Measurements from ENCODE around the gene AFF3. TPM values are rescaled to one million over a fixed set of nuclear protein-coding genes. Genes with fewer than 3 reads are reported as not detected.

Gene AFF3
- total and polyA plus RNA-seq, 2 experiments from 2014 or later = 7.3 to 7.8 TPM

DNA sequence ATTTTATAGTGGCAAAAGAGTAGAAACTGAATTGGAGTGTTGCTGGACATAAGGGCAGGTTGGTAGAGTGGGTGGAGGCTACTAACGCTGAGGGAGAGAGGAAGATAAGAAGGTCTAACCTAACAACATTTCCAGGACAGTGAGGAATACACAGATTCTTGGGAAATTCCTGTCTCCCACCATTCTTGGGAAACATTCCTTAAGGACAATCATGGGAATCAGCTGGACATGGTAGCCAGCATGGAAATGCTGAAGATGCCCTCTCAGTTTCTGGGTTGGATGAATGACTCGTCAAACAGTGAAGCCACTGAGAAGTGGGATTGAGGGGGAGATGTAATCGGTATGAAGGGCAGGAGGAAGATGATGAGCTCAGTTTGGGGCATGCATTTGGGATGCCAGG lies 265.4 kb downstream of the AFF3 start:
- H4K20me1 ChIP-seq (ENCODE audit: insufficient read depth, poor library complexity, severe bottlenecking) = no peaks in the 10 kb centered on the region
- WGBS (ENCODE audit: low lambda C conversion rate, missing lambda C conversion rate) = 96% methylated on average over 3 of the region's 3 CpGs

DNA sequence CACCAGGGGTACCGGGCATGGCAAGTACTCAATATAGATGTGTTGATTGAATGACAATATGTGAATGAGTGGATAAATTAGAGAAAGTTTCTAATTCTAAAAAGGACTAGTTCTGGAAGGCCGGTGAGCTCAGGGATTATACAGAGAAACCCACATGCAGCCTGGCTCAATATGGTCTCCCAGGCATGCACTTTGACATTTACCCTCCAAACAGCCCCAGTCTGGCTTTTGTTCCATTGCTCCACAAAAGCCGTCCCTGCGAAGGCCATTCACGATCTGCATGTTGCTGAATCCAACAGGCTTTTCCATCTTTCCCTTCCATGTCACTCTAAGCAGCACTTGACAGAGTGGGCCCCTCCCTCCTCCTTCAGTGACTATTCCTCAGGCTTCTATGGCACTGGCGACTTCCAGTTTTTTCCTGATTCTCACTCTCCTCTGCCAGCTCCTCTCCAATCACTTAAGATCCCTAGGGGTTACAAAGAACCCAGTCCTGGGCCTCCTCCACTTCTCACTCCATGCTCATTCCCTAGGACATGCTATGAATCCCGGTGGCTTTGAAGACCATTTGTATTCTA lies 266.7 kb downstream of the AFF3 start:
- H3K9me2 ChIP-seq (replicated peaks; ENCODE audit: insufficient read depth) = no peaks in the 10 kb centered on the region
- H3K36me3 ChIP-seq (replicated peaks; ENCODE audit: insufficient read depth, low read depth) = no peaks in the 10 kb centered on the region
- DNase-seq (ENCODE audit: low spot score) = no peak
- H3K4me2 ChIP-seq = no peak overlapping the region
- no peak overlapping the region for H3K4me3 ChIP-seq
- H3K27ac ChIP-seq = no peak overlapping the region
- no peaks in the 10 kb centered on the region for H3K27me3 ChIP-seq
- no peaks in the 10 kb centered on the region for H3K79me2 ChIP-seq
- no peak overlapping the region for H2AFZ ChIP-seq
- peaks cover under 1% of the 10 kb centered on the region for H3K4me1 ChIP-seq (ENCODE audit: insufficient read depth)
- WGBS (ENCODE audit: low lambda C conversion rate, missing lambda C conversion rate) = 94% methylated on average over 7 of the region's 7 CpGs
- no peaks in the 10 kb centered on the region for H4K20me1 ChIP-seq (ENCODE audit: insufficient read depth, poor library complexity, severe bottlenecking)
- TF ChIP-seq EZH2 (IDR thresholded peaks at IDR 0.05; ENCODE audit: borderline replicate concordance) = no peak
- TF ChIP-seq, protein P1, sequence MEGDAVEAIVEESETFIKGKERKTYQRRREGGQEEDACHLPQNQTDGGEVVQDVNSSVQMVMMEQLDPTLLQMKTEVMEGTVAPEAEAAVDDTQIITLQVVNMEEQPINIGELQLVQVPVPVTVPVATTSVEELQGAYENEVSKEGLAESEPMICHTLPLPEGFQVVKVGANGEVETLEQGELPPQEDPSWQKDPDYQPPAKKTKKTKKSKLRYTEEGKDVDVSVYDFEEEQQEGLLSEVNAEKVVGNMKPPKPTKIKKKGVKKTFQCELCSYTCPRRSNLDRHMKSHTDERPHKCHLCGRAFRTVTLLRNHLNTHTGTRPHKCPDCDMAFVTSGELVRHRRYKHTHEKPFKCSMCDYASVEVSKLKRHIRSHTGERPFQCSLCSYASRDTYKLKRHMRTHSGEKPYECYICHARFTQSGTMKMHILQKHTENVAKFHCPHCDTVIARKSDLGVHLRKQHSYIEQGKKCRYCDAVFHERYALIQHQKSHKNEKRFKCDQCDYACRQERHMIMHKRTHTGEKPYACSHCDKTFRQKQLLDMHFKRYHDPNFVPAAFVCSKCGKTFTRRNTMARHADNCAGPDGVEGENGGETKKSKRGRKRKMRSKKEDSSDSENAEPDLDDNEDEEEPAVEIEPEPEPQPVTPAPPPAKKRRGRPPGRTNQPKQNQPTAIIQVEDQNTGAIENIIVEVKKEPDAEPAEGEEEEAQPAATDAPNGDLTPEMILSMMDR (IDR thresholded peaks at IDR 0.05; ENCODE audit: poor library complexity) = no peak
- TF ChIP-seq EZH2phosphoT487 (IDR thresholded peaks at IDR 0.05; ENCODE audit: low read depth, severe bottlenecking, unreplicated experiment) = no peak
- H3K9me3 ChIP-seq (ENCODE audit: low read depth) = no peaks in the 10 kb centered on the region

More for the DNA sequence above, 265.4 kb downstream of the AFF3 start:
- no peaks in the 10 kb centered on the region for H3K9me2 ChIP-seq (replicated peaks; ENCODE audit: insufficient read depth)
- H2AFZ ChIP-seq = no peak overlapping the region
- no peaks in the 10 kb centered on the region for H3K27me3 ChIP-seq
- TF ChIP-seq, protein P1 (IDR thresholded peaks at IDR 0.05; ENCODE audit: poor library complexity) = no peak
- no peak overlapping the region for H3K4me2 ChIP-seq
- H3K4me3 ChIP-seq = no peak overlapping the region
- no peaks in the 10 kb centered on the region for H3K9me3 ChIP-seq (ENCODE audit: low read depth)
- no peak for DNase-seq (ENCODE audit: low spot score)
- H3K36me3 ChIP-seq (replicated peaks; ENCODE audit: insufficient read depth, low read depth) = no peaks in the 10 kb centered on the region
- no peaks in the 10 kb centered on the region for H3K79me2 ChIP-seq
- peaks cover 12% of the 10 kb centered on the region for H3K4me1 ChIP-seq (ENCODE audit: insufficient read depth)
- no peak overlapping the region for H3K27ac ChIP-seq

DNA sequence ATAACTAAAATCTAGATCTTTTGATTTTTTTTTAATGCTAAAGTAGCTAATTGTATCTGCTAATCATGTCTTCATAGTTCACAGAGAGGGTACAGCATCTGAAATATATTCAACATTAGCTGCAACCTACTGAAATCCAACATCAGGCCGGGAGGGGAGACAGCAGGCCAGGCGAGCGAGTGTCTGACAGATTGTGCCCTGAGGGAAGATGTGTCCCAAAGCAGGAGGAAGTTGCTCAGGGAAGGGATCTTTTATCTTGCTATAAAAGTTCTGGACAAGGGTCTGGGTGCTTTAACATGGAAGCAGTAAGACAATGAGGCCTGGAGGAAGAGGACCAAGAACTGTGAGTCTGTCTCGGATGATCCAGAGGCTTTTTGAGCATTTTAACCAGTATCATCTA lies 274.1 kb downstream of the AFF3 start:
- DNase-seq (ENCODE audit: low spot score) = no peak
- Histone ChIP-seq H3K4me3 (no peak overlapping the region), H3K27me3 (no peaks in the 10 kb centered on the region), H3K4me1 (ENCODE audit: insufficient read depth) (no peaks in the 10 kb centered on the region), H3K9me2 (replicated peaks; ENCODE audit: insufficient read depth) (no peaks in the 10 kb centered on the region), H4K20me1 (ENCODE audit: insufficient read depth, poor library complexity, severe bottlenecking) (no peaks in the 10 kb centered on the region), H3K4me2 (no peak overlapping the region), H2AFZ (no peak overlapping the region), H3K36me3 (replicated peaks; ENCODE audit: insufficient read depth, low read depth) (no peaks in the 10 kb centered on the region), H3K27ac (no peak overlapping the region), H3K9me3 (ENCODE audit: low read depth) (no peaks in the 10 kb centered on the region), H3K79me2 (no peaks in the 10 kb centered on the region)
- 74% methylated on average over 4 of the region's 4 CpGs for WGBS (ENCODE audit: low lambda C conversion rate, missing lambda C conversion rate)
- TF ChIP-seq, protein P1 (IDR thresholded peaks at IDR 0.05; ENCODE audit: poor library complexity) = no peak
- no peak for TF ChIP-seq EZH2phosphoT487 (IDR thresholded peaks at IDR 0.05; ENCODE audit: low read depth, severe bottlenecking, unreplicated experiment)
- no peak for TF ChIP-seq EZH2 (IDR thresholded peaks at IDR 0.05; ENCODE audit: borderline replicate concordance)

DNA sequence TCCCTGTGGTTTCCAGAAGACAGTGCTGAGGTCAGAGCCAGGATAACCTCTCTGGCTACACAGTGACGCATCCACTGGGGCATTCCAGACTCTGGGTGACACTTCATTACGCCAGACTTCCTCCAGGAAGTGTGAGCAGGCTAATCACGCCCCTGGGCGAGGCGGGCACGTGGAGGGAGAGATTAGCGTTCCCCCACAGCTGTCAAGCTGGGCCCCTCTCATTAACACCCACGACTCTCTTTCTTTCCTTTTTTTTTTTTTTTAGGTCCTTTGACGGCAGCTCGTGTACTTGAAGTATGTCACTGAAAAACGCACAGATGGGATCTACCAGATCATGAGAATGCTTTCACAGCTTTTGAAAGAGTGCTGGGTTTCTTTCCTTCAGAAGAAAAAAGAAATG lies 274.6 kb downstream of the AFF3 start:
- Histone ChIP-seq H3K9me3 (ENCODE audit: low read depth) (no peaks in the 10 kb centered on the region), H4K20me1 (ENCODE audit: insufficient read depth, poor library complexity, severe bottlenecking) (no peaks in the 10 kb centered on the region), H3K79me2 (no peaks in the 10 kb centered on the region), H3K4me1 (ENCODE audit: insufficient read depth) (no peaks in the 10 kb centered on the region), H2AFZ (no peak overlapping the region), H3K9me2 (replicated peaks; ENCODE audit: insufficient read depth) (no peaks in the 10 kb centered on the region), H3K4me3 (no peak overlapping the region), H3K27me3 (no peaks in the 10 kb centered on the region), H3K36me3 (replicated peaks; ENCODE audit: insufficient read depth, low read depth) (no peaks in the 10 kb centered on the region), H3K27ac (no peak overlapping the region), H3K4me2 (no peak overlapping the region)
- TF ChIP-seq EZH2 (IDR thresholded peaks at IDR 0.05; ENCODE audit: borderline replicate concordance) (no peak), EZH2phosphoT487 (IDR thresholded peaks at IDR 0.05; ENCODE audit: low read depth, severe bottlenecking, unreplicated experiment) (no peak)
- TF ChIP-seq, protein P1 (IDR thresholded peaks at IDR 0.05; ENCODE audit: poor library complexity) = no peak
- DNase-seq (ENCODE audit: low spot score) = no peak
- WGBS (ENCODE audit: low lambda C conversion rate, missing lambda C conversion rate) = 65% methylated on average over 11 of the region's 11 CpGs

Measured in hepatocyte (in vitro differentiated cells).